HG03139 (cell line): ENCODE data around the gene URB1.
"Not testable (repeated sequence)": the region's sequence is repeated elsewhere in the genome, so short reads cannot be mapped to it uniquely, and the experiment has no call there.

ENCODE experiments used
- ATAC-seq: cut with Tn5 transposase; IDR thresholded peaks from one replicate; pipeline ENCODE4 v1.9.1; 2021; ENCODE audit not compliant: unreplicated experiment

URB1 gene

GRCh38 chr21:32372755-32373154, 20.1 kb downstream of the URB1 start:
- ATAC-seq = no peak

GRCh38 chr21:32371913-32372314, 20.9 kb downstream of the URB1 start:
- no peak for ATAC-seq

DNA sequence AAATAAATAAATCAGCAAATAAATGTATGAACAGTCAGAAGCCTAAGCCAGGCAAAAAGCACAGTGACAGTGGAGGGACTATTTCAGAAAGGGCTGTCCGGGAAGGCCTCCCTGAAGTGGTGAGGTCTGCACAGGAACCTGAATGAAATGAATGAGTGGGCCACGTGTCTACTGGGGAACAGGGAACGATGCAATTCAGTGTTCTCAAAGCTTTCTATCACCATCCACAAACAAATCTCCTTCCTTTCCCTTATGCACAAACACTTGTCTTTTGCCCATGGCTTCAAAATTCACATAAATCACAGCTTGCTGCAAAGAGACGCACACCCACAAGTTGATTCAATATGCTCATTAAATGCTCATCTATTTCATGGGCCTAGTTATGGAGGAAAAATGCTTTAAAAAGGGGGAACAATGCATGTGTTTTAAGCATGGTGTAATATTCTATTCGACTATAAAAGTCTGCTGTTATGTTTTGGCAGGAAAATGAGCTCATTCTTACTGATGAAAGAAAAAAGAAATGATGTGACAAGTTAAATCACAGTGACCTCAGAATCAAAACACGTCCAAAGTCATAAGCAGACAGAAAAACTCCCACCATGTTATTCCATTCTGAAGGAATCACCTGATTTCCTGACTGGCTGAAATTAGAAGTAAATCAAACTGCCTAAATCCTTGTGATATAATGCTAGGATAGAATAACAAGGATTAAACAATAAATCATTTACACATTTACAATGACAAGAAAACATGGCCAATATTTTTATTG, 21.6 kb downstream of the URB1 start:
- no peak for ATAC-seq

DNA sequence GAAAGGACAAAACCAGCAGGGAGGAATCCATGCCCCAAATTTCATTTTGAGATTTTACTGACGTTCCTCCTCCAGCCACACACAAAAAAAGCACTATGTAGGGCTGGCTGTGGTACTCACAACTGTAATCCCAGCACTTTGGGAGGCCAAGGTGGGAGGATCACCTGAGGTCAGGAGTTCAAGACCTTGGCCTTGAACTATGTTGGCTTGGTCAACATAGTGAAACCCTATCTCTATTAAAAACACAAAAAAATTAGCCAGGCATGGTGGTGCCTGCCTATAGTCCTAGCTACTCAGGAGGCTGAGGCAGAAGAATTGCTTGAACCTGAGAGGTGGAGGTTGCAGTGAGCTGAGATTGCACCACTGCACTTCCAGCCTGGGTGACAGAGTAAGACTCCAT, 23.9 kb downstream of the URB1 start:
- not testable (repeated sequence) for ATAC-seq

- ATAC-seq = no peak
These were observed 24.4 kb downstream of the URB1 start for GRCh38 chr21:32368386-32368785.

GRCh38 chr21:32367158-32367557, 25.7 kb downstream of the URB1 start:
- ATAC-seq = no peak

DNA sequence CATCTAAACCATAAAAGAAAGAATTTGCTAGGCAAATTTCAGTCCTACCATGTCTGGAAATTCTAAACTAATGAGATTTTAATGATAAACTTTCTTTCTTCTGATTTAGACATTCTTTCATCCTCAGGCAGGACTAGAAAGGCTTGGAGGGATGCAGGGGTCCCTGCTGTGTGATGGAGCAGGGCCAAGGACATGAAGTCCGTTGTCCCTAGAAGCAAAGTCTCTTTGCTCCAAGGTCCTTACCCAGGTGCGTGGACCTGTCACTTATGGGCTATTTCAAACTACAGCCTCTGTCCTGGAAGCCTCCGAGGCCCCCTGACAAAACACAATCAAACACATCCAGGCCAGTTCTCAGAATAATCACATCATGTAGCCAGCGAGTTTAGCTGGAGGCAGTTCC, 26.6 kb downstream of the URB1 start:
- ATAC-seq = no peak

DNA sequence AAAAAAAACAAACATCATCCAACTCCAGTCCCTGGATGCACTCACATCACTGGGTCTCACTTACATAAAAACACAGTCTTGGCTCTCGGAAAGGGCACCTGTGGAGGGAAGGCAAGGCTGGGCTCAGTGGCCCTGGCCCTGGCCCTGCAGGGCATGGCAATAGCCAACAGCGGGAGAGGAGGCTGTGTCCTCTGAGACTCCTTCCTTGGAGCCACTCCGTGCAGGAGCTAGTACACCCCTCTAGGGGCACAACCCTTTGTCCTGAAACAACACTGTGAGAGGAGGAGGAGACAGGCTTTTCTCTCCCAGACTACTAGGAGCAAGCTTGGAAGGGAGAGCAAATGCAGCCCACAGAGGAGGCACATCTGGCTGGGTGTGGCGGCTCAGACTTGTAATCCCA, 28.0 kb downstream of the URB1 start:
- ATAC-seq = no peak

DNA sequence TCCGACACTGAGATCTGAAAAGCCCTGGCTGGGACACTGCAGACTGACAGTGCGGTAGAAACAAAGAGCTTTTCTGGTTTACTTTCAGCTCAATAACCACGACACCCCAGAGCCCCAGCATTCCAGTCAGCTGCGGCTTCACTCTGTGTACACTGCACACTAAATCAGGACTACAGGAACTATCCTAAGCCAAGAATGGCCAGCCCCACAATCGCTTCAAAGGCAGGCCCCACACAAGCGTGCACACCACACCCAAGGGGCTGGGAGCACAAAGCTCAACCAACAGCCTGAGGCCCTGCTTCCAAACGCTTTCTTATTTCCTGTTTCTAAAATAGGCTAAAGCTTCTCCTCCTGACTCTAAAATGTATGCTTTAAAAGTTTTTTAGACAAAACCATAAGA, 28.4 kb downstream of the URB1 start:
- ATAC-seq = no peak

- ATAC-seq = no peak
These were observed 32.3 kb downstream of the URB1 start for GRCh38 chr21:32360401-32360975.

DNA sequence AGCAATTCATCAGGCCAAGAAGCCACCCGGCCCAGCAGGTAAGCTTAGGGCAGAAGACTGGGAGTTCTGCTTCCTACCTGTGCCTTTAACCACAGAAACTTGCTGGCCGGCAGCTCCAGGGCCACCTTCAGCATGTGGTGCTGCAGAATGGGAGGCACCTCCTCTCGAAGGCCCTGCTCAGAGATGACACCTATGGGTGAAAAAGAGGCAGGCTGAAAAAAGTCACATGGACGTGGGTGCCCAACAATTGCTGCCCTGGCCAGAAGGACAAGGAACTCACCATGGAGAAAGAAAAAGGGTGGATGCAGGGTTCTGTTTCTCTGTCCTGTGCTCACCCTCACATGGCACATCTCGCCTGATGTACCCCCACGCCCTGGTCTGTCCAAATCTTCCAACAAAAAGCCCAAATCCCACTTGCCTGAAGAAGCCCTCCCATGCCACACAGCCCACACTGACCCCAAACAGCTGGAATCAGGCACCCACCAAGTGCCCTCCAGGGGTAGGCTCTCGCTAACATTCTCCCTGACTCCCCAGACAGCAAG, 33.0 kb downstream of the URB1 start:
- no peak for ATAC-seq

DNA sequence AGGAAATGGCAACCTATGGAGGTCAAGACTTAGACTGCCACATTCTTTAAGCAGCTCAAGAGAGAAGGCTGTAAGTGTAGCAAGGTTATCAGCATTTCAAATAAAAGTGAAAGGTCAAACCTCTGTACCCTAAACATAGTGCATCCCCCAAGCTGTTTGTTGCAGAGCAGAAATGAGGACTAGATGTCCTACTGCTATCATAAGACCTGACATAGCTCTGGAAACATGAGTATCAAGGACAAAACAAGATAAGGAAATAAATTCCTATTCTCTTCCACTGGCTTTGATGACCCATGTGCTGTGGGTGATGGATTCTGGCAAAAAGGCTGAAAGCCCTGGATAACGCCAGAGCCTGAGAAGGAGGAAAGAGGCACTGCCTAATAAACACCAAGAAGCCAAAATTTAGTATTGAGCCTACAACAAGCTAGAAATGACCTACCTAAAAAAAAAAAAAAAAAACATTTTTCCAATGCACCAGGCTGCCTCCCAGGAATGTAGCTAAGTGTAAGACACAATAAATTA, 35.9 kb downstream of the URB1 start:
- no peak for ATAC-seq

DNA sequence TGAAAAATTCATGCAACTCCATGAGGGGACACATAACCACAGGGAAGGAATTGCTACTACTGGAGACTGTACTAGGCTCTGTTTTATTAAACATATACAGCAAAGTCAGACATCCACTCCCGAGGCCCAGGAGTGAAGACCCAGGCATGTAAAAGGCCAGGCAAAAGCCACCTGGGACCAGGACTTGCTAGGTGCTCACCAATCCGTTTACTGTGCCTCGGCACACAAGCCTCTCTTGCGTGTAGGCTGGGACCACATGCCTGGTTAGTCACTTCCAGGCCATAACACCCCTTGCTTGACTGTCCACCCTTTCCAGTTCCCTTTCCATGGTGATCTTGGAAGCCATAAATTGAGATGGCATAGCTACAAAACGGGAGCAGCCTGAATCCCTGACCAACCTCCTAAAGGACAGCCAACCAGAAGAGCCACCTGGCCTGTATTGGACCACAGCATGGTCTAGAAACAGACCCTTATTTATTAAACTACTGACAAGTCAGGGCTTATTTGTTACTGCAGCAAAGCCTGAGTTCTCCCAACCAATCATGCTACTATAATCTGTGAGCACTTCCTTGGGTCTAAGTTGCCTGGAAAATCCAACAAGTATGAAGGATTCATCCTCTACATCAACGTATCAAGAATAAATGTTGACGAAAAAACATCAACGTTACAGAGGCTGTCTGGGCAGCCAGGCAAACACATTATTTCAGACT, 39.7 kb downstream of the URB1 start:
- no peak for ATAC-seq

- ATAC-seq = no peak
These were observed 40.3 kb downstream of the URB1 start for GRCh38 chr21:32352526-32352925.

DNA sequence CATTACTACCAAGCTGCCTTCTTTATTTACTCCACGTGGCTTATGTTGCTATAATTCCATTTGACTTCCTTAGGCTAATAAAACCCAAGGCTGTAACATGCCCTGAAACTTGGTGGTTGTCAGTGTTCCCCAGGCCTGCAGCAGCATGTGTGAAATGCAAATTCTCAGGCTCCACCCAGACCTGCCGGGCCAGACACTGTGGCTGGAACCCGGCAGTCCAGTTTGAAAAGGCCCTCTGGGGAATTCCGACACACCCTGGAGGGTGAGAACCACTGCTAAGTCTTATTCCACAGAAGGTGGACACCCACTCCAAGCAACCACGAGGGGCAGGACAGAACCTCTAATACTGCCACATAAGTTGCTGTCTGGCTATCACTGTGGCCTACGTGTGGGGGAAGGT, 41.4 kb downstream of the URB1 start:
- no peak for ATAC-seq

GRCh38 chr21:32350981-32351380, 41.8 kb downstream of the URB1 start:
- no peak for ATAC-seq

DNA sequence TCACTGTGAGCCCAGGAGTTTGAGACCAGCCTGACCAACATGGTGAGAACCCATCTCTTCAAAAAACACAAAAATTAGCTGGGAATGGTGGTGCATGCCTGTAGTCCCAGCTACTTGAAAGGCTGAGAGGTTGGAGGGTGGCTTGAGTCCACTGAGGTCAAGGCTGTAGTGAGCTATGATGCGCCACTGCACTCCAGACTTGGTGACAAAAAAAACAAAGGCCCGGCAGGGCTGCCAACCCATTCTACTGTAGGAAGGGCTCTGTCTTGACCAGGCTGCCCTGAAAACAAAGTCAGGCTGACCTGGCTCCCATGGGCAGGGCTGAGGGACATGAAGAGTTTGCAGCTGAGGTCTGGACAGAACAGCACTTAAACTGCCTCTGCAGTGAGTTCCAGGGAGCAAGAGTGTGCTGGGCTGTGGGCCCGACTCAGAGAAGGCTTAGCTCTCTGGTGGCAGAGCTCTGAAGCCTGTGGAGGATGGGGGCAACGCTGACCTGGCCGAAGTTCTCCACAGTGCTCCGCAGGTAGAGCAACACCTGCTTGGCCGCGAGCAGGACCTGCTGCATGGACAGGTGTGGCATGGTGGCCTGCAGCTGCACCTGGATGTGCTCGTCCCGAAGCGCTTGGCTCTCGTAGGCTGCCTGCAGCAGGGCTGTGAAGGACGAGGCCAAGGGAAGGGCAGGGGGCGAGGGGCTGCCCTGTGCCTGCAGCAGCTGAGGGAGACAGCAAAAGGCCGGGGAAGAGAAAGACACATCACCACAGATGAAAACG, 42.4 kb downstream of the URB1 start:
- ATAC-seq = no peak

DNA sequence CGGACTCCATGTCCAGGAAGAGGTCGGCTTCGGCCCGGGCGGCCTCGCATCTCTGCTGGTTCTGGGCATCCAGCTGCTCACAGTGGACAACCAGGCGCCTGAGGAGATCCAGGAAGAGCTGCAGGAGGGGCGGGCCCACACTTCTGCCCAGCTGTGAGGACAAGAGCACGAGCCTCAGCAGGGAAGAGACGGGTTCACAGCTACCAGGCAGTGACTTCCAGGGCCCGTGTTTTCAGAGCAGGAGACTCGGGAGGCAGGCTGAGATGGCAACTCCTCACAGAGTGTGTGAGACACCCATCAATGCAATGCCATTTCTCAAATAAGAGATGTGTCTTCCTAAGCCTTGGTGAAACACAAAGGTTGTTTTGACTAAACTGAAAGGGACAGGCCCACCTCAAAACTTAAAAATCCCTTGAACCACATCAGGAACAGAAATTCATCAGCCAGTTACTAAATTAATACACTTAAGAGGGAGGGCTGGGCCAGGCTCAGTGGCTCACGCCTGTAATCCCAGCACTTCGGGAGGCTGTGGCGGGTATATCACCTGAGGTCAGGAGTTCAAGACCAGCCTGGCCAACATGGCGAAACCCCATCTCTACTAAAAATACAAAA, 43.4 kb downstream of the URB1 start:
- ATAC-seq = no peak

- ATAC-seq = no peak
These were observed 44.0 kb downstream of the URB1 start for GRCh38 chr21:32348604-32349332.

- no peak for ATAC-seq
These were observed 44.8 kb downstream of the URB1 start for GRCh38 chr21:32347977-32348376.
